Breast epithelium (tissue), 4 donors: ENCODE data around the gene CCDC171. TPM values are rescaled to one million over a fixed set of nuclear protein-coding genes. Genes with fewer than 3 reads are reported as not detected.

ENCODE experiments used
- DNase-seq, 2 donors: peaks; one replicate each; pipeline ENCODE4 v3.0.0-alpha.2; 2019; ENCODE audit warnings: low spot score in 2 of 2
- H3K27ac ChIP-seq, 2 donors: fragments of 200-600 bp; sonication (generic) in 1 of 2; one replicate each; pipeline ENCODE4 v1.5.1; 2016 to 2019; ENCODE audit warnings: mild to moderate bottlenecking in 1 of 2
- H3K27me3 ChIP-seq, 2 donors: fragments of 200-600 bp; sonication (generic) in 1 of 2; one replicate each; pipeline versions ENCODE4 v1.5.1 to v1.6.0; 2017 to 2019; ENCODE audit warnings: control low read depth in 1 of 2, mild to moderate bottlenecking in 1 of 2
- H3K36me3 ChIP-seq: fragments of 200-600 bp; one replicate; pipeline ENCODE4 v1.5.1; 2019
- H3K4me1 ChIP-seq, 2 donors: fragments of 200-600 bp; sonication (generic); one replicate each; pipeline ENCODE4 v1.5.1; 2016 to 2019; ENCODE audit warnings: control low read depth in 1 of 2
- H3K4me3 ChIP-seq, 3 donors: fragments of 200-600 bp; sonication (generic); 1 replicate in 2 of 3; 2 replicates in 1 of 3; pipeline ENCODE4 v1.5.1; 2016 to 2019; ENCODE audit warnings: mild to moderate bottlenecking in 3 of 3, moderate library complexity in 2 of 3
- H3K9me3 ChIP-seq, 2 donors: fragments of 200-600 bp; sonication (generic) in 1 of 2; one replicate each; pipeline ENCODE4 v1.5.1; 2016 to 2019; ENCODE audit warnings: control low read depth in 1 of 2
- CTCF ChIP-seq, 3 donors: fragments of 450-650 bp; IDR thresholded peaks; one replicate each; pipeline ENCODE4 v1.5.1; 2016 to 2017; ENCODE audit warnings: antibody characterized with exemption in 3 of 3, mild to moderate bottlenecking in 3 of 3, moderate library complexity in 3 of 3
- POLR2A ChIP-seq: fragments of 450-650 bp; IDR thresholded peaks from one replicate; pipeline ENCODE4 v1.6.1; 2016; ENCODE audit warnings: antibody characterized with exemption, mild to moderate bottlenecking, moderate library complexity
- POLR2AphosphoS5 ChIP-seq, 3 donors: sonication (generic); formaldehyde crosslinking; IDR thresholded peaks; one replicate each; pipeline ENCODE4 v1.6.1; 2017; ENCODE audit warnings: antibody characterized with exemption in 3 of 3
- intact Hi-C: fragments of 100-400 bp; cut with DNase I; formaldehyde crosslinking; loops from one replicate; pipeline ENCODE4 v1.15.1; 2023; ENCODE audit warnings: low total_unique reads
- total RNA-seq, 3 donors: library from RNA; depleted of rRNA; stranded (reverse); fragments of >200 nt; gene quantifications; one replicate each; pipeline ENCODE4 v1.1.0, GENCODE V29; 2016

CCDC171 gene
- total RNA-seq, 3 donors from 2014 or later: 4.8 to 8.8 (median 5.6) TPM

- no peak overlapping the region for H3K4me3 ChIP-seq
- no peaks in the 10 kb centered on the region for H3K36me3 ChIP-seq
- intact Hi-C loops: no loop called here
- no peak overlapping the region for H3K27ac ChIP-seq
- H3K9me3 ChIP-seq: no peaks in the 10 kb centered on the region
- H3K4me1 ChIP-seq: no peaks in the 10 kb centered on the region
- H3K27me3 ChIP-seq: no peaks in the 10 kb centered on the region
- TF ChIP-seq POLR2A (no peak), POLR2AphosphoS5 (IDR thresholded peaks at IDR 0.05) (no peak), CTCF (IDR thresholded peaks at IDR 0.05) (no peak)
- DNase-seq: no peak
Observed at GRCh38 chr9:15763371-15763770, 210.5 kb downstream of the CCDC171 start.

- no peaks in the 10 kb centered on the region for H3K27me3 ChIP-seq
- no peaks in the 10 kb centered on the region for H3K9me3 ChIP-seq
- intact Hi-C loops: no loop called here
- TF ChIP-seq POLR2A (no peak), CTCF (IDR thresholded peaks at IDR 0.05) (no peak), POLR2AphosphoS5 (IDR thresholded peaks at IDR 0.05) (no peak)
- H3K4me1 ChIP-seq: no peaks in the 10 kb centered on the region
- no peaks in the 10 kb centered on the region for H3K36me3 ChIP-seq
- no peak overlapping the region for H3K27ac ChIP-seq
- no peak overlapping the region for H3K4me3 ChIP-seq
- no peak for DNase-seq
Observed at GRCh38 chr9:15764131-15764530, 211.3 kb downstream of the CCDC171 start.

GRCh38 chr9:15769547-15769946, 216.7 kb downstream of the CCDC171 start:
- H3K27me3 ChIP-seq: no peaks in the 10 kb centered on the region
- intact Hi-C loops: no loop called here
- TF ChIP-seq POLR2A (no peak), CTCF (IDR thresholded peaks at IDR 0.05) (no peak), POLR2AphosphoS5 (IDR thresholded peaks at IDR 0.05) (no peak)
- DNase-seq: no peak
- no peak overlapping the region for H3K4me3 ChIP-seq
- H3K27ac ChIP-seq: no peak overlapping the region
- H3K9me3 ChIP-seq: no peaks in the 10 kb centered on the region
- H3K4me1 ChIP-seq: no peaks in the 10 kb centered on the region
- H3K36me3 ChIP-seq: no peaks in the 10 kb centered on the region

GRCh38 chr9:15778861-15779260, 226.0 kb downstream of the CCDC171 start:
- Histone ChIP-seq H3K27me3 (no peaks in the 10 kb centered on the region), H3K4me3 (no peak overlapping the region), H3K27ac (no peak overlapping the region), H3K4me1 (no peaks in the 10 kb centered on the region), H3K36me3 (no peaks in the 10 kb centered on the region), H3K9me3 (no peaks in the 10 kb centered on the region)
- intact Hi-C loops: no loop called here
- no peak for TF ChIP-seq POLR2A
- TF ChIP-seq CTCF (IDR thresholded peaks at IDR 0.05): no peak
- TF ChIP-seq POLR2AphosphoS5 (IDR thresholded peaks at IDR 0.05): no peak
- no peak for DNase-seq

GRCh38 chr9:15782106-15782505, 229.3 kb downstream of the CCDC171 start:
- Histone ChIP-seq H3K4me3 (no peak overlapping the region), H3K4me1 (no peaks in the 10 kb centered on the region), H3K27me3 (no peaks in the 10 kb centered on the region), H3K36me3 (peaks cover 3% of the 10 kb centered on the region), H3K9me3 (no peaks in the 10 kb centered on the region), H3K27ac (no peak overlapping the region)
- intact Hi-C loops: no loop called here
- TF ChIP-seq POLR2A: no peak
- no peak for TF ChIP-seq CTCF (IDR thresholded peaks at IDR 0.05)
- TF ChIP-seq POLR2AphosphoS5 (IDR thresholded peaks at IDR 0.05): no peak
- no peak for DNase-seq
